CD4-positive, alpha-beta T cell (primary cell): Measurements from ENCODE around the gene DNAJB11. TPM values are rescaled to one million over a fixed set of nuclear protein-coding genes. Genes with fewer than 3 reads are reported as not detected.

Experiments
- ATAC-seq: fragments of 200-7000 bp; cut with Tn5 transposase; one replicate; pipeline ENCODE4 v1.10.0; 2022; ENCODE audit warnings: mild to moderate bottlenecking; ENCODE audit not compliant: poor library complexity
- CTCF ChIA-PET: fragments of 350-600 bp; sonication (Branson Sonifier 250); formaldehyde crosslinking; loops from one replicate; lab custom pipeline; 2021; ENCODE audit warnings: antibody characterized with exemption, inconsistent platforms; lab: Charles Lee
- POLR2A ChIA-PET: fragments of 350-600 bp; sonication (Branson Sonifier 250); formaldehyde crosslinking; loops from one replicate; lab custom pipeline; 2021; ENCODE audit warnings: antibody characterized with exemption, inconsistent platforms; lab: Charles Lee
- DNase-seq, 14 experiments: peaks; one replicate each; pipeline ENCODE4 v3.0.0-alpha.2; 2013 to 2020; ENCODE audit warnings: mixed read lengths in 2 of 14
- H3K27ac ChIP-seq, 2 donors: one replicate each; pipeline versions ENCODE4 v1.5.1 to v1.7.0; 2013; ENCODE audit warnings: low read length in 2 of 2, low read depth in 1 of 2, mild to moderate bottlenecking in 1 of 2
- H3K27me3 ChIP-seq, 2 experiments: 1 replicate in 1 of 2; 2 replicates in 1 of 2; pipeline versions ENCODE4 v1.6.1 to v1.7.0; 2013; ENCODE audit warnings: low read length in 2 of 2, control low read depth in 1 of 2, mild to moderate bottlenecking in 1 of 2, moderate library complexity in 1 of 2; ENCODE audit not compliant: insufficient read depth in 2 of 2, control insufficient read depth in 1 of 2
- H3K36me3 ChIP-seq: one replicate; pipeline ENCODE4 v1.6.1; 2013; ENCODE audit warnings: low read length, control low read depth; ENCODE audit not compliant: insufficient read depth
- H3K4me1 ChIP-seq: one replicate; pipeline ENCODE4 v1.6.1; 2013; ENCODE audit warnings: low read length, control low read depth; ENCODE audit not compliant: insufficient read depth
- H3K4me3 ChIP-seq: one replicate; pipeline ENCODE4 v1.5.1; 2013; ENCODE audit warnings: mild to moderate bottlenecking, low read length, moderate library complexity
- H3K9me3 ChIP-seq, 2 experiments: 1 replicate in 1 of 2; 2 replicates in 1 of 2; pipeline versions ENCODE4 v1.6.1 to v1.7.0; 2013; ENCODE audit warnings: low read length in 2 of 2, mild to moderate bottlenecking in 2 of 2, control low read depth in 1 of 2, moderate library complexity in 1 of 2; ENCODE audit not compliant: control insufficient read depth in 1 of 2, insufficient read depth in 1 of 2
- H3K27ac Mint-ChIP-seq: one replicate; pipeline ENCODE4 v1.8.0; 2020; ENCODE audit warnings: mixed read lengths
- H3K27me3 Mint-ChIP-seq: one replicate; pipeline ENCODE4 v1.8.0; 2021; ENCODE audit warnings: mixed read lengths
- H3K36me3 Mint-ChIP-seq: one replicate; pipeline ENCODE4 v1.8.0; 2021; ENCODE audit warnings: low read depth, mixed read lengths
- H3K4me1 Mint-ChIP-seq: one replicate; pipeline ENCODE4 v1.8.0; 2021; ENCODE audit warnings: low read depth, mixed read lengths
- H3K4me3 Mint-ChIP-seq: one replicate; pipeline ENCODE4 v1.8.0; 2020; ENCODE audit warnings: mild to moderate bottlenecking, mixed read lengths
- H3K9me3 Mint-ChIP-seq: one replicate; pipeline ENCODE4 v1.8.0; 2020; ENCODE audit warnings: mixed read lengths
- intact Hi-C, 2 experiments: fragments of 100-400 bp; cut with DNase I in 1 of 2; cut with micrococcal nuclease in 1 of 2; formaldehyde crosslinking; loops; one replicate each; pipeline versions ENCODE4 v1.15.1 to v1.9.0; 2023 to 2025; cut with DNase I, micrococcal nuclease
- total RNA-seq, 174 experiments: library from RNA in 2 of 174; stranded (reverse) in 2 of 174; gene quantifications; one replicate each; pipeline ENCODE4 v1.2.3 and lab custom pipeline; 2021 to 2026
- TF ChIP-seq, protein P1 (sequence below): fragments of 200-600 bp; IDR thresholded peaks from one replicate; pipeline ENCODE4 v1.8.0; 2022; ENCODE audit warnings: antibody characterized with exemption, mild to moderate bottlenecking

Gene DNAJB11
- total RNA-seq, 2 experiments from 2014 or later, result 69.3 to 70.3 TPM

DNA sequence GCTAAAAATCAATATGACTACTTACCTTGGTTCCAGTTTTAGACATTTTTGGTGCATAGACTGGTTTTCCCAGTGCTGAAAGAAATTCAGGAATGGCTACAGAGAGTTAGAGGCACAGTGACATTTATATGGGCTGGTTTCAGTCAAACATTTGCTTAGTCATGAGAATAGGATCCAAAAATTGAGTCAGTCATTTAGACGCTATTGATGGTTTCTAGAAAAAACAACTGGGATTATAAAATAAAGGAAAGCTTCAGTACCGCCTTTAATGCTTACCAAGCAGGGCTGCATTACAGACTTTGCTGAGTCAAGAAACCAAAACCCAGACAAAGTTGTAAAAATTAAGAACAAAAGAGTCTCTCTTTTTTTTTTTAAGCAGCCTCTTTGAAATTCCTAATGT is 26.2 kb upstream of the DNAJB11 start, which contains the start of gene CRYGS:
Gene CRYGS, minus strand, starts transcription at position 100 of the 400 bp plus-strand sequence. Its CDS starts 54 bp downstream, at position 46.
- Histone ChIP-seq H3K9me3 (no peaks in the 10 kb centered on the region), H3K27ac (no peak within 1 kb of the TSS), H3K4me3 (no peak within 1 kb of the TSS), H3K36me3 (peaks cover 15% of the 10 kb centered on the region), H3K27me3 (no peaks in the 10 kb centered on the region), H3K4me1 (peaks cover 4% of the 10 kb centered on the region)
- POLR2A ChIA-PET, result no interaction called here
- DNase-seq (no peak), ATAC-seq (no peak)
- peaks cover 7% of the 10 kb centered on the region for H3K4me1 Mint-ChIP-seq
- intact Hi-C loops, result loop anchor here in 1 of 2 experiments (5.0 kb wide), 1 partner anchor 73 kb away; no protein-coding TSS in a partner anchor
- H3K9me3 Mint-ChIP-seq, result no peaks in the 10 kb centered on the region
- CTCF ChIA-PET, result interaction anchor here (1.6 kb wide), 1 partner anchor 282 kb away, joined by 3 read pairs; no protein-coding TSS in a partner anchor
- no peaks in the 10 kb centered on the region for H3K27me3 Mint-ChIP-seq
- H3K27ac Mint-ChIP-seq, result no peak within 1 kb of the TSS
- H3K36me3 Mint-ChIP-seq, result peaks cover 27% of the 10 kb centered on the region
- H3K4me3 Mint-ChIP-seq, result no peak within 1 kb of the TSS
- TF ChIP-seq, protein P1, sequence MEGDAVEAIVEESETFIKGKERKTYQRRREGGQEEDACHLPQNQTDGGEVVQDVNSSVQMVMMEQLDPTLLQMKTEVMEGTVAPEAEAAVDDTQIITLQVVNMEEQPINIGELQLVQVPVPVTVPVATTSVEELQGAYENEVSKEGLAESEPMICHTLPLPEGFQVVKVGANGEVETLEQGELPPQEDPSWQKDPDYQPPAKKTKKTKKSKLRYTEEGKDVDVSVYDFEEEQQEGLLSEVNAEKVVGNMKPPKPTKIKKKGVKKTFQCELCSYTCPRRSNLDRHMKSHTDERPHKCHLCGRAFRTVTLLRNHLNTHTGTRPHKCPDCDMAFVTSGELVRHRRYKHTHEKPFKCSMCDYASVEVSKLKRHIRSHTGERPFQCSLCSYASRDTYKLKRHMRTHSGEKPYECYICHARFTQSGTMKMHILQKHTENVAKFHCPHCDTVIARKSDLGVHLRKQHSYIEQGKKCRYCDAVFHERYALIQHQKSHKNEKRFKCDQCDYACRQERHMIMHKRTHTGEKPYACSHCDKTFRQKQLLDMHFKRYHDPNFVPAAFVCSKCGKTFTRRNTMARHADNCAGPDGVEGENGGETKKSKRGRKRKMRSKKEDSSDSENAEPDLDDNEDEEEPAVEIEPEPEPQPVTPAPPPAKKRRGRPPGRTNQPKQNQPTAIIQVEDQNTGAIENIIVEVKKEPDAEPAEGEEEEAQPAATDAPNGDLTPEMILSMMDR, result no peak

DNA sequence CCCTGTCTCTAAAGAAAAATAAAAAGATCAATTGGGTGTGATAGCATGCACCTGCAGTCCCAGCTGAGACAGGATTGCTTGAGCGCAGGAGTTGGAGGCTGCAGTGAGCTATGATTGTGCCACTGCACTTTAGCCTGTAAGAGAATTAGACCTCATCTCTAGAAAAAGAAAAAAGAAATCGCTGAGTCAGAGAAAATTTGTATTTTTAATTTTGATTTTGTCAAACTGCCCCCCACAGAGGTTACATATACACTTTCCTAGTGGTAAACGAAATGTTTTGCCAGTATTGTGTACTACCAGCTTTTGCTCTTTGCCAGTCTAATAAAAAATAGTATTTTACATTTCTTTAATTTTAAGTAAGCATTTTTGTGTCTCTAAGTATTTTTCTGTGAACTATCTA is 21.0 kb upstream of the DNAJB11 start:
- no peaks in the 10 kb centered on the region for H3K9me3 ChIP-seq
- H3K36me3 ChIP-seq, result peaks cover 44% of the 10 kb centered on the region
- H3K27ac ChIP-seq, result no peak overlapping the region
- H3K4me3 Mint-ChIP-seq, result no peak overlapping the region
- no peaks in the 10 kb centered on the region for H3K9me3 Mint-ChIP-seq
- no peak overlapping the region for H3K27ac Mint-ChIP-seq
- ATAC-seq, result no peak
- H3K4me1 ChIP-seq, result no peaks in the 10 kb centered on the region
- no peaks in the 10 kb centered on the region for H3K27me3 Mint-ChIP-seq
- ChIA-PET CTCF (no interaction called here), POLR2A (interaction anchor here (0.7 kb wide), 1 partner anchor 30 kb away, joined by 3 read pairs; no protein-coding TSS in a partner anchor)
- peaks cover 62% of the 10 kb centered on the region for H3K36me3 Mint-ChIP-seq
- TF ChIP-seq, protein P1, result no peak
- no peaks in the 10 kb centered on the region for H3K4me1 Mint-ChIP-seq
- H3K4me3 ChIP-seq, result no peak overlapping the region
- no peak for DNase-seq
- H3K27me3 ChIP-seq, result no peaks in the 10 kb centered on the region
- intact Hi-C loops, result no loop called here

DNA sequence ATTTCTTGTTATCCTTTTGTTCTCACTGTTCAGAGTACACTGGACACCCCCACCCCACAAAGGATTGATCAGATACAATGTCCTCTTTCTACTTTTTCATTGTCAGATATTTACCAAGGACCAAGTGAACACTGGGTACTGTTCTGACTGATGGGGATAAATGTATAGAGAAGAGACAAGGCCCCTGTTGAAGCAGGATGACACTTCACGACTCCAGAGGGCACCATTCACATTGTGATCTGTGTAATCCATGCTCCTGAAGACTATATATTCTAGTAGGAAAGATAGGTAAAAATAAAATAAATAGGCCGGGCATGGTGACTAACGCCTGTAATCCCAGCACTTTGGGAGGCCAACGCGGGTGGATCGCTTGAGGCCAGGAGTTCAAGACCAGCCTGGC is 19.1 kb upstream of the DNAJB11 start:
- Mint-ChIP-seq H3K27ac (no peak overlapping the region), H3K4me3 (no peak overlapping the region), H3K4me1 (no peaks in the 10 kb centered on the region), H3K36me3 (peaks cover 71% of the 10 kb centered on the region), H3K9me3 (no peaks in the 10 kb centered on the region), H3K27me3 (no peaks in the 10 kb centered on the region)
- Histone ChIP-seq H3K4me3 (no peak overlapping the region), H3K9me3 (no peaks in the 10 kb centered on the region), H3K27me3 (no peaks in the 10 kb centered on the region), H3K36me3 (peaks cover 56% of the 10 kb centered on the region), H3K27ac (no peak overlapping the region), H3K4me1 (no peaks in the 10 kb centered on the region)
- TF ChIP-seq, protein P1, result no peak
- ATAC-seq, result no peak
- no peak for DNase-seq
- CTCF ChIA-PET, result no interaction called here
- intact Hi-C loops, result no loop called here
- POLR2A ChIA-PET, result no interaction called here
